ENCODE data around the gene ITPRIPL2. TPM values are rescaled to one million over a fixed set of nuclear protein-coding genes. Genes with fewer than 3 reads are reported as not detected.

ITPRIPL2 gene
- total and polyA plus RNA-seq, 2 of the 4 experiments (the other 2 are of a cell fraction) = 9.2 to 11.1 TPM

GRCh38 chr16:19164285-19164684 lies 50.5 kb downstream of the ITPRIPL2 start:
- no peak overlapping the region for H2AK9ac ChIP-seq (replicated peaks; ENCODE audit: low read depth, low read length, poor library complexity)
- no peak overlapping the region for H2BK120ac ChIP-seq (ENCODE audit: low read depth, low read length)
- no peak overlapping the region for H4K5ac ChIP-seq (ENCODE audit: low read depth, low read length)
- no peak overlapping the region for H2BK5ac ChIP-seq (ENCODE audit: low read depth, low read length, poor library complexity, severe bottlenecking)
- no peaks in the 10 kb centered on the region for H3K79me1 ChIP-seq (ENCODE audit: low read depth in 1 of 2, low read length in 2 of 2)
- no peak overlapping the region for H4K8ac ChIP-seq (ENCODE audit: low read depth in 2 of 2, low read length in 2 of 2)
- H3K4me2 ChIP-seq (ENCODE audit: low read depth, low read length) = no peak overlapping the region
- ChIA-PET POLR2A (ENCODE audit: unreplicated experiment) (no interaction called here), CTCF (no interaction called here)
- H3K36me3 ChIP-seq (ENCODE audit: control insufficient read depth, insufficient read depth, low read length) = no peaks in the 10 kb centered on the region
- H3K14ac ChIP-seq (replicated peaks; ENCODE audit: low read depth, low read length) = no peak overlapping the region
- peaks cover 18% of the 10 kb centered on the region for H3K27me3 ChIP-seq (ENCODE audit: control insufficient read depth, insufficient read depth, low read length)
- TF ChIP-seq CTCF (conservative IDR thresholded peaks at IDR 0.05; ENCODE audit: low read depth, low read length) (no peak), RFX5 (IDR thresholded peaks at IDR 0.05; ENCODE audit: low read depth, low read length) (no peak), MXI1 (IDR thresholded peaks at IDR 0.05; ENCODE audit: borderline replicate concordance, low read depth, low read length) (no peak), CEBPB (IDR thresholded peaks at IDR 0.05; ENCODE audit: low read depth, low read length) (no peak), RAD21 (IDR thresholded peaks at IDR 0.05; ENCODE audit: low read length) (no peak), RCOR1 (IDR thresholded peaks at IDR 0.05; ENCODE audit: insufficient replicate concordance, low read length) (no peak), CHD1 (IDR thresholded peaks at IDR 0.05; ENCODE audit: low read depth, low read length) (no peak), FOS (IDR thresholded peaks at IDR 0.05; ENCODE audit: low read depth, low read length) (no peak), BHLHE40 (IDR thresholded peaks at IDR 0.05; ENCODE audit: low read depth, low read length) (no peak), SMC3 (IDR thresholded peaks at IDR 0.05; ENCODE audit: low read depth, low read length) (no peak)
- TF ChIP-seq, protein P1, sequence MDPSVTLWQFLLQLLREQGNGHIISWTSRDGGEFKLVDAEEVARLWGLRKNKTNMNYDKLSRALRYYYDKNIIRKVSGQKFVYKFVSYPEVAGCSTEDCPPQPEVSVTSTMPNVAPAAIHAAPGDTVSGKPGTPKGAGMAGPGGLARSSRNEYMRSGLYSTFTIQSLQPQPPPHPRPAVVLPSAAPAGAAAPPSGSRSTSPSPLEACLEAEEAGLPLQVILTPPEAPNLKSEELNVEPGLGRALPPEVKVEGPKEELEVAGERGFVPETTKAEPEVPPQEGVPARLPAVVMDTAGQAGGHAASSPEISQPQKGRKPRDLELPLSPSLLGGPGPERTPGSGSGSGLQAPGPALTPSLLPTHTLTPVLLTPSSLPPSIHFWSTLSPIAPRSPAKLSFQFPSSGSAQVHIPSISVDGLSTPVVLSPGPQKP (IDR thresholded peaks at IDR 0.05; ENCODE audit: borderline replicate concordance, low read depth, low read length) = no peak
- no peaks in the 10 kb centered on the region; the same call in 1 of the 2 replicates for H3K9me3 ChIP-seq (ENCODE audit: control insufficient read depth, insufficient read depth, low read length)
- H3K4ac ChIP-seq (ENCODE audit: low read depth, low read length) = no peak overlapping the region
- H2BK20ac ChIP-seq (ENCODE audit: low read depth, low read length) = no peak overlapping the region
- dilution Hi-C loops (cut with HindIII; ENCODE audit: low sequenced_read_pairs, unreplicated experiment) = no loop called here
- no peak overlapping the region for H3K23ac ChIP-seq (ENCODE audit: low read depth, low read length)
- 57% methylated on average over 3 of the region's 4 CpGs; no CpG with 5 or more reads in 1 of the 2 experiments for WGBS, 2 experiments (ENCODE audit: extremely low coverage in 2 of 2, insufficient read length in 1 of 2)
- no peaks in the 10 kb centered on the region for H4K20me1 ChIP-seq (ENCODE audit: insufficient read depth, low read length)
- DNase-seq (no peak), ATAC-seq (ENCODE audit: low read depth) (no peak)
- no peak overlapping the region for H2AFZ ChIP-seq (replicated peaks; ENCODE audit: low read length, poor library complexity)
- BruUV-seq (replicated peaks) = no TSS peak
- H2BK15ac ChIP-seq (ENCODE audit: low read depth, low read length) = no peak overlapping the region
- no peak overlapping the region for H3K4me3 ChIP-seq (ENCODE audit: insufficient read depth, low read depth, low read length)
- no peak overlapping the region for H4K91ac ChIP-seq (ENCODE audit: insufficient read depth, low read depth, low read length)
- H3K27ac ChIP-seq (ENCODE audit: insufficient read depth, low read length) = no peak overlapping the region
- in situ Hi-C loops (cut with MboI; ENCODE audit: low sequenced_read_pairs) = no loop called here
- no peak overlapping the region for H3K56ac ChIP-seq (ENCODE audit: extremely low read depth, insufficient read depth, low read length)
- H3K4me1 ChIP-seq (ENCODE audit: control insufficient read depth, insufficient read depth, low read length) = peaks cover 2% of the 10 kb centered on the region
- no peak overlapping the region for H3K9ac ChIP-seq (ENCODE audit: low read depth, low read length)
- no peak overlapping the region for H2AK5ac ChIP-seq (ENCODE audit: low read depth, low read length)
- intact Hi-C loops (cut with micrococcal nuclease) = no loop called here
- no peaks in the 10 kb centered on the region for H3K9me1 ChIP-seq (ENCODE audit: insufficient read depth, low read length)
- no peak overlapping the region for H3K18ac ChIP-seq (ENCODE audit: low read depth, low read length)
